Measurements from ENCODE around the gene NEURL3.
A peak's percentile ranks its signal among the peaks of the same experiment; 100 is the strongest.

Gene NEURL3

DNA sequence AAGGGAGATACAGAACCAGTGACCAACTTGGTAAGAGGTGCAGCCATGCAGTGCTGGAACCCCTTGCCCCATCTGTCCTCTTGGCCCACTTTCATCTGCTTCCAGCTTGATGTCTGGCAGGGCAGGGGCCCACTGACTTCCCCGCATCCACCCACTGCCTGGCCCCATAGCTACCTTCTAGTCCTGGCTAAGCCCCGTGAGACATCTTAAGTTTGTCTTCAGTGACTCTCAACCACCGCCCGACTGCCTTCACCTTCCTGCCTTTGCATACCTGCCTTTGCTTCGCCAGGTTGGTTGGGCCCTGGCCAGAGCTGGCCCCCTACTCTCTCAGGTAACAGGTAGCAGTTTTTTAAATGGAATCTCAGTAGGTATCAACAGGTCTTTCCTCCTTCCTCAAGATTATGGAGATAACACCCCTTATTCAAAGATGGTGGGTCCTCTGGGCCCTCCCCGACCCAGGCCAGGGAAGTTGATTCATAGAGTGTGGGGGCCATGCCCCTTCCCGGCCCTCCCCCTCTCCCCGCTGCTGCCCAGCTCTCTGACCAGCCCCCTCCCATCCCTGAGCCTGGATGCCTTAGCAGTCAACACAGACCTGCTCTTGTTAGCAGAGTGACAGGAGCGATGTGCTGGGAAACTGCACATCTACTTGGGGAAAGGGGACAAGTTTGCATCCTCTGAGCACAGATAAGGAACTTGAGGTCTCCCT lies 34.2 kb upstream of the NEURL3 start:
- DNase-seq (ENCODE audit: low spot score), result no peak

DNA sequence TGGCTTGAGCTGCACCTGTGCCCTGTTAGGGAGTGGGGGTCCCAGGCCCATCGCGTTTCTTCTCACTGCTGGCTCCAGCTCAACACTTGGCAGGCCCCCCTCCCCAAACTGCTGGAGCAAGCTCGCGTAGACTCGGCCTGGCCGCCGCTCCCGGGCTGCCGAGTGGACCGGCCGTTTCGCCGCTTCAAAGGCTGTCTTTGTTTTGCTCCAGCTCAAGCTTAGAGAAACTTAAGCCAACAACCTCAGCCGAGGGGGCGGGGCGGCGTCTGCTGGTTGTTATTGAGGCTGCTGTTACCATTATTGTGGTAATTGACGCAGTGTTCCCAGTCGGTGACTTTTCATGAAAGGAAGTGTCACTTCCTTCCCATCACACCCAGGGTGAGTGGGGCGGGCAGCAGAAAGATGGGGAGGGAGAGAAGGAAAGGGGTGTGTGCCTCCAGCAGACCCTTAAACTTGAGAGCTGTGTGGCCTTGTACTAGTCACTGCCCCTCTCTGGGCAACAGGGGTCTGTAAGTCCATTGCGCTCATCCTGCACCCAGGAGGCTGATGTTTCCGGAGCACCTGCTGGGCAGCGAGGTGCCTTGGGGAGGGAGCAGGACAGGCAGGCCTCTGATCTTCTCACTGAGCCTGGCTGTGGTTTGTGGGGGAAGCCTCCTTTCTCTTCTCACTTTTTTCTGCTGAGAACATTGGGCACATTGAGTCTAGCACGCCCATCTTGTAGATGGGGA lies 33.5 kb upstream of the NEURL3 start:
- peak; percentile 14 for DNase-seq (ENCODE audit: low spot score)

DNA sequence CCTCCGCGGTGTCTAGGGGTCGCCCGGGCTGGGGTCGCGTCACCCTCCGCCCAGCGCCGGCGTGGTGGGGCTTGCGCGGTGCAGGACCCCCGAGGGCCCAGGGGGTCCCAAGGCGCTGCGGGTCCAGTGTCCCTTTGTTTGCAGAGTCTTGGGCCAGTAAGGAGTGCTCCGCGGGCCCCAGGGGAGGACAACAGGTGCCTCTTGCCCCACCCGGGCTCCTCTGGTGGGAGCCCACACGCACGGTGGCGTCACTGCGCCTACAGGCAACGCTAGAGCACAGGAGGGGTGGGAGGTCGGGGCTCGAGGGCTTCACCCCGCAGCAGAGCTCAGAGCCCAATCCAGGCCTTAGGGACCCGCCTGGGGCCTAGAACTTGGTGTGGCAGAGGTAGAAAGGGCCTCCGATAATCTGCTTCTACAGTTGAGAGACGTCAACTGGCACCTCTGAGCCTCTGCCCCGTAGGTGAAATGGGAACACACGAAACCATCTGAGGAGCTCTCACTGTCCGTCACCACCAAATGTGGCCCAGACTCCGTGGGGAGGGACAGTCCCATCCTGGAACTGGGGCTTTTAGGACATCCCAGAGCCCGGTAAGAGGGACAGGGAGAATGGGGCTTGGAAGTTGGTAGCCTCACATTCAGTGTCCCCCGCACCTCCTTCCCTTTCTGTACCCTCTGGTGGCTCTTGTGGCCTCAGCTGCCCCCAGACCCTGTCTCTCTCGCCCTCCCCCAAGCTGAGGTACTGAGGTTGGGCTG lies 32.8 kb upstream of the NEURL3 start:
- DNase-seq (ENCODE audit: low spot score), result no peak

DNA sequence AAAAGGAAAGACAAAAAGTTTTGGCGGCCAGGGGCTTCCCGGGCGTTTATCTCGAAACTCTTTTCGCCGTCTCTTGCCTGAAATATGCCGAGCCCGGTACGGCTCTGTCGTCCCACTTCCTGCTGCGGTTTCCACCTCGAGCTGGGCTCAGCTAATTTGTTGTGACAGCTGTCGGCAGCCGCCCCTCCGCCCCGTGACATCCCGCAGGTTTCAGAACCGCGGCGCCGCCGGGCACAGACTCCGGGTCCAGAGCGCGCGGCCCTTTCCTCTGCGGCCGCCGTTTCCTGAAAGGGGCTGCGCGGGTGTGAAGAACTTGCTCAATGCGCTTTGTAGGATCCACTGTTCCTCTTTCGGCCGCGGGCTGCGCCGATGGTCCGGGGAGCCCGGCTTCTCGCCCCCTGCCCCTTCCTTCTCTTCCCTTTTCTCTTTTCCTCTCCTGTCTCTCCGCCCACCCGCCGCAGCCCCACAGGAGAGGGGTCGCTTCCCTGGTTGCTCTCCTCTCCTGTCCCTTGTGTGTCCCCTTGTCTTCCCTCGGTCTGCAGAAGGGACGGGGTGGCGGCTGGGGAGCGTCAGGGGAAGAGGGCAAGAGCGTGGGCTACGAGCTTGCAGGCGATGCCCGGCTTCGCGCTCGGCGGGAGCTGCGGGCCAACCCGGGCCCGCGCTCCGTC lies 32.0 kb upstream of the NEURL3 start:
- peak; percentile 12 for DNase-seq (ENCODE audit: low spot score)

DNA sequence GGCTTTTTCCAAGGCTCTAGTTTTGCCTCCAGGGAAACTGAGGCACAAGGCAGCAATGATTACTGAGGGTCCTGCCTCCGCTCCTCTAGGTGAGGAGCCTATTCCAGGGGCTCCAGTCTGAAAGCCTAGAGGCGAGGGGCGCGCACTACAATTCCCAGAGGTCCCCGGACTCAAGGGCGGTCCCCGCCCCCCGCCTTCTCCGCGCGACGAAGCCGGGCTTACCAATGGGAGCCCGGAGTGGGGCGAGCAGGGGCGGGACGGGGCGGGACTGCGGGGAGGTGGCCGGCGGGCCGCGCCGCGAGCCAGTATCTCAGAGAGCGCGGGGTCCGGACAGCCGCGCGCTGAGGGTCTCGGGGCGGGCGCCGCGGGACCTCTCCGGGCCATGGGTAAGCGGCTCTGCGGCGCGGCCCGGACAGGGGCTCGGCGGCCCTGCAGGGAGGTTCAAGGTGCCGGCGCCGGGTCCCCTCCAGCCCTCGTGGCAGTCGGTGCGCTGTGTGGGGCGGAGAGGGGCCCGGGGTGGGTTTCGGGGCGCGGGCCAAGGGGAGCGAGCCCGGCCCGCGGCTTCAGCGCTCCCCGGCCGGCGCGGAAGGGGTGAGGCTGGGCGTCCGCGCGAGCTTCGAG lies 31.4 kb upstream of the NEURL3 start, which contains the start of gene ARID5A:
Gene ARID5A, plus strand, starts transcription at position 308 of the 621 bp plus-strand sequence. Its CDS starts 75 bp downstream, at position 383.
- peak; percentile 85 for DNase-seq (ENCODE audit: low spot score)

DNA sequence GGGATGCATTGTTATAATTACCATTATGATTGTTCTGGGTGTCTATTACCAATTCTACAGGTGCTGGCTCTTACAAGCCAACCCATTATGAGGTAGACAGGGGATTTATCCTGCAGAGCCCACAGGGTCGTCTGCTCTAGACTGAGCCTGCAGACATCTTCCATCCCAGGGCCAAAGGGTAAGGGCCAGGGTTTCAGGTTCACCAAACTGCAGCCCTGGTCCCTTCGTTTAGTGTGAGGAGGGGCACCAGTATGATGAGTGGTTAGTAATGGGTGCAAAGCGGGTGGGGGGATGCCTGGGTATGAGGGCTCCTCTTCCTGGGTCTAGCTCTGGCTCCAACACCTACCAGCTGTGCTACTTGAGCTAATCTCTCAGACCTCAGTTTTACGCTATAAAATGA lies 30.2 kb upstream of the NEURL3 start:
- DNase-seq (ENCODE audit: low spot score), result no peak

DNA sequence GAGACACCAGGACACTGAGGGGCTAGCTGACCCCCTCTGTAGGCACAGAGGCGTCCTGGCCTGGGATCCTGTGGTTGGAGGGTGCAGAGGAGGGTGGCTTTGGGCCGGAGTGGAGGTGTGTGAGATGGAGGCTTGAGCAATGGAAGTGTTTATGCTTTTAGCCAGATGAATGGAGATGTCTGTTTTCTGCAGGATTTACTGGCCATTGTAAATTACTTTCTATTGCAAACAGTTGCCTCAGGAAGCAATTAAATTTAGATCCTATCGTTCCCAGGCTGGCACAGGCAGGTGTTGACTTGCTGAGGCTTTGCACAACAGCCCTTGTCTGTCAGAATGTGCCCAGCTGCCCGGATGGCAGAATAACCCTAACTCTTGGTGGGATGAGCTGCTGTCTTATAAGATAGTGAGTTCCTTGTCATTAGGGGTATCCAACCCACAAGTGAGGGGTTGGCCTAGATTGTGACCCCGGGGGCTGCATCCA lies 29.6 kb upstream of the NEURL3 start:
- DNase-seq (ENCODE audit: low spot score), result no peak

DNA sequence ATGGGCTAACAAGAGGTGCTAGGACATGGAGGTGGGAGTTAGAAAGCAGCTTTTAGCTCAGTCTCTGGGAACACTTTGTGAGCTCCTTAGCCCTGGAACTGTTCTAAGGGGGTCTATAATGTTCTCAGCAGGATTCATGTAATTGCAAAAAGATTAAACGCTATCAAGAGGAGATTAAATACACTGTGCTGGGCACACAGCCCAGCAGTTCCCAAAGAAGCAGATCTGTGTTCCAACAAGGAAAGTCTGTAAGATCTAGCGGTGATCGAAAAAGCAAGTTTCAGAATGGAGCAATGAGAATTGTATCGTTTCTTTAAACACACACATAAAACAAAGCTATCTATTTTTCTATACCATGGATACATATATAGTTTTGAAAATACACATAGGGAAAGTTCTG lies 29.0 kb upstream of the NEURL3 start:
- no peak for DNase-seq (ENCODE audit: low spot score)

GRCh38 chr2:96533292-96534073 lies 28.3 kb upstream of the NEURL3 start:
- DNase-seq (ENCODE audit: low spot score), result no peak

DNA sequence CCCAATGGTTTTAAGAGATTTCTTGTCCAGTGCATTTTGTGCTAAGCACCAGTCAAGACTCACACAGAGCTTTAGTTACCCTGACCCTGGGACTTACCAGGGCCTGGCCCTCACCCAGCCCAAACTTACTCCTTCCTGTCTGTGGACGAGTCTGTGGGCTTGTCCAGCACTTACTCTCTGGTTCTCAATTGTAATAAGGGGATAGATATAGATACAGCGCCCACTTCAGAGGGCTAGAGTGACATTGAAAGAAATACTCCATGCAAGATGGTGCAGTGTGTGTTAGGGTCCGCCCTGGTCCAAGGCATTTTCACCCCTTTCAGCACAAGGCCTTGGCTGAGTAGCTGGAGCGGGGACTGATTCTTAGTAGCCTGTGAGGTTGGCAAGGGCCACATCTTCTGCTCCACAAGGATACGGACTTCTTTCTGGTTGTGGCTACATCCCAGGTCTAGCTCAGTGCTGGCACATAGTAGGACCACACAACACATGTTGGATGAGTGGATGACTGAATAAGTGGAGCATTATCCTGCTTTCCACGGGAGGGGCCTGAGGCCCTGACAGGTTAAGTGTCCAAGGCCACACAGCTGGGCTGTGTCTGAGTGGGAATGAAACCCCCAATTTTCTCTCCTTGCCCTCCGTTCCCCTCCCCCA lies 27.6 kb upstream of the NEURL3 start:
- DNase-seq (ENCODE audit: low spot score), result no peak

DNA sequence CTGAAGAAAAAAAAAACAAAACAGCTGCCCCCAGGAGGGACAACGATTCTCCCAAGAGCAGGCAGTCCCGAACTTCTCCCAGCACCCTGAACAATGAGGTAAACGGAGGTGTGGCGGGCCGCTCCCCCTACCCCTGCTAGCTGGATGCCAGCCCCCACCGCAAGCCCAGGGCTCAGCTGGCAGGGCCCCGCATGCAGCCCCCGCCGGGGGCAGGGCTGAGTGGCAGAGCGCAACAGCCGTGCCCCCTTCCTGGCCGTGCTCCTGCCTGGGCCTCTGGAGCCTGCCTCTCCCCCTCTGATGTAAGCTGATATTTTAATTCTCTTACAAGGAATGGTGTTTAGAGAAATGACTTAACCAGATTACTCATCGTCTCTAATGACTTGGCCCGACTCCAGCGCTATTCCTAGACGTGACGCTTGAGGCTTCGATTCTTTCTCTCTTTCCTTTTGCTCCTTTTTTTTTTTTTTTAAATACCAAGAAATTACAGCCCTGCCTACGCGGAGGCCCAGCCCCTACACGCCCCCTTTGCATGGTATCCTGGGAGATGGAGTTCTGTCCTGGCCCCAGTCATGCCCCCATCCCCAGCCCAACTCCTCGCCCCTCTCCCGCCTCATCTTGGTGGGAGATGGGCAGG lies 26.8 kb upstream of the NEURL3 start:
- DNase-seq (ENCODE audit: low spot score), result peak; percentile 36

DNA sequence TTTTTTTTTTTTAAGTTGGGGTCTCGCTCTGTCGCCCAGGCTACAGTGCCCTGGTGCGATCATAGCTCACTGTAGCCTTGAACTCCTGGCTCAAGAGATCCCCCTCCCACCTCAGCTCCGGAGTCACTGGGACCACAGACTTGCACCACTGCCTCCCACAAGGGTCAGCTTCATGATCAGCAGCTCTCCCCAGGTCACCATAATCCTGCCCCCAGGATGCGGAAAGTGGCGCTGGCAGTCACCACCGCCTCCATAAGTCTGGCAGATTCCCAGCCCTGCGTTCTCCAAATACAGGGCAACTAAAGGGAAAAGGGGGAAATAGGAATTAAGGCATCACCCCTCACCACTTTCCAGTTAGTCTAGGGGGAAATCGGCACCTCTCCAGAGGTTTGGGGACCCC lies 26.2 kb upstream of the NEURL3 start:
- DNase-seq (ENCODE audit: low spot score), result no peak

- no peak for DNase-seq (ENCODE audit: low spot score)
Observed at GRCh38 chr2:96530474-96531357, 25.6 kb upstream of the NEURL3 start.

GRCh38 chr2:96530144-96530430 lies 24.9 kb upstream of the NEURL3 start:
- DNase-seq (ENCODE audit: low spot score), result no peak

DNA sequence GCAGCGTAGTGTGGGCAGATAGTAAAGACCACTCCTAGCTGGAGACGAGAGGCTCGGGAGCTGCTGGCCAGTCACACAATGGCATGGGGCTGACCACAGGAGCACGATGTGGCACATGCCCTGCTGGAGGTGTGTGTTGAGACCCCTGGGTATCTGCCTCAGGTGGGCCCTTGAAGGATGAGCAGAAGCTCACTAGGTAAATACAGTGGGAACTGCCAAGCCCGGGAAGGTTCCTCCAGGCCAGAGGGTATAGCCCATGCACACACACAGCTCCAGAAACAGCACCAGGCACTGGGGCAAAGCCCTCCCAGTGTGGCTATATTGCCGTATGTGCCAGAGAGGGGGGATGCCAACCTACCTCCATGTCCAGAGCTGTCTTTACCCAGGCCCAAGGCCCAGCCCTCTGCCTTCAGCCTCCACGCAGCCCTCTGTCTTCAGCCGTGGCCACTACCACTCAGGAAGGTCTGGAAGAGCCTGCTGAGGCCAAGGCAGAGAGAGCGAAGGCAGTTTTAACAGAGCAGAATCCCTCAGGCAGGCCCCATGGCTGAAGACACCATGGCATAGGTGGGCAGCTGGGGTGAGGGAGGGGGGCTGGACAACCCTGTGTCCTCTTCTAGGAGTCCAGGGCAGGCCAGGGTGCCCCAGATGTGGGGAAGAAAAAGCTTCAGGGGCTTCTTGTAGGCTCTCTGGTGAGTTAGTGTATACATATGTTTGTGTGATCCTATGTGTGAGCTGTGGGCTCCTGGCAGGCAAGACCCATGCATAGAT lies 24.4 kb upstream of the NEURL3 start:
- DNase-seq (ENCODE audit: low spot score), result no peak

- DNase-seq (ENCODE audit: low spot score), result no peak
Observed at GRCh38 chr2:96528700-96529375, 23.7 kb upstream of the NEURL3 start.

- no peak for DNase-seq (ENCODE audit: low spot score)
Observed at GRCh38 chr2:96528006-96528699, 23.0 kb upstream of the NEURL3 start.

Measured in cerebellar cortex (tissue), 1 donor.